Stimulated activated CD8-positive, alpha-beta memory T cell treated with anti-CD3 and anti-CD28 coated beads, Interleukin-15, amount 100 ng/mL, for 4 hours (primary cell): ENCODE measurements around the gene EFS.

Source experiments
- DNase-seq, 2 donors: peaks; one replicate each; pipeline ENCODE4 v3.0.0-alpha.2; 2020; ENCODE audit warnings: low read depth in 2 of 2

Gene EFS

GRCh38 chr14:23378612-23379220 is 13.7 kb upstream of the EFS start:
- DNase-seq, result no peak

GRCh38 chr14:23377573-23378563 is 12.9 kb upstream of the EFS start:
- DNase-seq, result no peak

- DNase-seq, result no peak
These were observed 12.2 kb upstream of the EFS start for GRCh38 chr14:23377198-23377550.

- no peak for DNase-seq
These were observed 11.7 kb upstream of the EFS start, which contains the start of gene CMTM5 for GRCh38 chr14:23376482-23377197. Gene CMTM5 (plus strand): TSS chr14:23377046. CDS start chr14:23377252, 206 bp downstream.

- DNase-seq, result no peak
These were observed 10.7 kb upstream of the EFS start for GRCh38 chr14:23375527-23376251.

- DNase-seq, result no peak
These were observed 8.1 kb upstream of the EFS start for GRCh38 chr14:23373041-23373440.

- no peak for DNase-seq
These were observed 7.5 kb upstream of the EFS start, which contains the start of gene IL25 for GRCh38 chr14:23372509-23372908. Gene IL25 (plus strand): TSS chr14:23372809.

- DNase-seq, result no peak
These were observed 6.9 kb upstream of the EFS start for GRCh38 chr14:23371865-23372264.

- DNase-seq, result no peak
These were observed 5.2 kb upstream of the EFS start for GRCh38 chr14:23370221-23370620.

GRCh38 chr14:23366426-23366921 is 1.5 kb upstream of the EFS start:
- no peak for DNase-seq

GRCh38 chr14:23365732-23366425 is 907 bp upstream of the EFS start:
- no peak for DNase-seq

GRCh38 chr14:23364164-23365035 is 572 bp downstream of the EFS start:
- DNase-seq, result no peak

- no peak for DNase-seq
These were observed 2.8 kb downstream of the EFS start for GRCh38 chr14:23362200-23362599.

- no peak for DNase-seq
These were observed 3.2 kb downstream of the EFS start for GRCh38 chr14:23361763-23362162.

GRCh38 chr14:23361320-23361719 is 3.7 kb downstream of the EFS start:
- DNase-seq, result no peak

GRCh38 chr14:23360496-23360895 is 4.5 kb downstream of the EFS start:
- no peak for DNase-seq

GRCh38 chr14:23359722-23360447 is 5.1 kb downstream of the EFS start:
- DNase-seq, result no peak

- DNase-seq, result no peak
These were observed 5.8 kb downstream of the EFS start for GRCh38 chr14:23359167-23359626.

GRCh38 chr14:23358553-23359166 is 6.3 kb downstream of the EFS start:
- no peak for DNase-seq
